Measurements from ENCODE around the gene PTPRD. TPM values are rescaled to one million over a fixed set of nuclear protein-coding genes. Genes with fewer than 3 reads are reported as not detected.

PTPRD gene
- total and polyA plus RNA-seq, 2 donors (not counting 1 experiment from before 2014, with no cell fraction given), result not detected

GRCh38 chr9:8879284-8879683 is 1733.5 kb downstream of the PTPRD start:
- H3K79me2 ChIP-seq (ENCODE audit: control insufficient read depth, insufficient read depth, low read length), result no peaks in the 10 kb centered on the region
- no peak overlapping the region for H3K4me3 Mint-ChIP-seq
- no peak overlapping the region for H3K9ac ChIP-seq (ENCODE audit: low read length)
- no peaks in the 10 kb centered on the region for H3K27me3 ChIP-seq (replicated peaks in 1 of 4; ENCODE audit: control extremely low read depth in 1 of 4, control insufficient read depth in 3 of 4, insufficient read depth in 4 of 4, low read length in 3 of 4)
- POLR2A ChIA-PET, result no interaction called here
- no peaks in the 10 kb centered on the region for H4K20me1 ChIP-seq (ENCODE audit: control insufficient read depth, insufficient read depth, low read length, poor library complexity, severe bottlenecking)
- H3K27ac ChIP-seq (ENCODE audit: low read length in 2 of 2), result no peak overlapping the region
- no peaks in the 10 kb centered on the region for H3K9me3 Mint-ChIP-seq (ENCODE audit: insufficient read depth)
- CTCF ChIA-PET, result no interaction called here
- no peak for ATAC-seq (ENCODE audit: low read depth)
- no peak overlapping the region for H2AFZ ChIP-seq (ENCODE audit: insufficient read depth, low read depth, low read length, poor library complexity, severe bottlenecking)
- WGBS (ENCODE audit: insufficient coverage), result no CpG with 5 or more reads among the region's 2 CpGs
- no peaks in the 10 kb centered on the region for H3K4me1 Mint-ChIP-seq
- DNase-seq, result no peak
- H3K36me3 ChIP-seq (replicated peaks in 1 of 2; ENCODE audit: control extremely low read depth in 1 of 2, control insufficient read depth in 1 of 2, extremely low read depth in 1 of 2, insufficient read depth in 2 of 2, low read length in 1 of 2), result no peaks in the 10 kb centered on the region
- H3K9me3 ChIP-seq (ENCODE audit: control extremely low read depth in 1 of 3, control insufficient read depth in 2 of 3, insufficient read depth in 1 of 3, low read length in 2 of 3), result no peaks in the 10 kb centered on the region
- H3K4me3 ChIP-seq (ENCODE audit: control extremely low read depth in 1 of 5, extremely low read depth in 1 of 5, insufficient read depth in 1 of 5, low read depth in 2 of 5, low read length in 4 of 5), result no peak overlapping the region
- H3K27me3 Mint-ChIP-seq, result no peaks in the 10 kb centered on the region
- H3K4me1 ChIP-seq (ENCODE audit: control insufficient read depth in 2 of 2, insufficient read depth in 2 of 2, low read length in 2 of 2), result no peaks in the 10 kb centered on the region
- intact Hi-C loops (cut with micrococcal nuclease), result no loop called here
- no peak for TF ChIP-seq EZH2 (IDR thresholded peaks at IDR 0.05; ENCODE audit: borderline replicate concordance, insufficient read depth, low read depth, low read length, poor library complexity, severe bottlenecking)
- no peak overlapping the region for H3K4me2 ChIP-seq (replicated peaks; ENCODE audit: low read depth, low read length, poor library complexity, severe bottlenecking)
- no peak overlapping the region for H3K27ac Mint-ChIP-seq

- TF ChIP-seq CTCF (IDR thresholded peaks at IDR 0.05) (no peak), EZH2 (IDR thresholded peaks at IDR 0.05; ENCODE audit: borderline replicate concordance, insufficient read depth, low read depth, low read length, poor library complexity, severe bottlenecking) (no peak)
- ATAC-seq (ENCODE audit: low read depth), result no peak
- Histone ChIP-seq H3K79me2 (ENCODE audit: control insufficient read depth, insufficient read depth, low read length) (no peaks in the 10 kb centered on the region), H3K36me3 (replicated peaks in 1 of 2; ENCODE audit: control extremely low read depth in 1 of 2, control insufficient read depth in 1 of 2, extremely low read depth in 1 of 2, insufficient read depth in 2 of 2, low read length in 1 of 2) (no peaks in the 10 kb centered on the region), H3K9ac (ENCODE audit: low read length) (no peak overlapping the region), H2AFZ (ENCODE audit: insufficient read depth, low read depth, low read length, poor library complexity, severe bottlenecking) (no peak overlapping the region), H3K4me2 (replicated peaks; ENCODE audit: low read depth, low read length, poor library complexity, severe bottlenecking) (no peak overlapping the region), H3K27ac (ENCODE audit: low read length in 2 of 2) (no peak overlapping the region), H3K27me3 (replicated peaks in 1 of 4; ENCODE audit: control extremely low read depth in 1 of 4, control insufficient read depth in 3 of 4, insufficient read depth in 4 of 4, low read length in 3 of 4) (no peaks in the 10 kb centered on the region), H3K9me3 (ENCODE audit: control extremely low read depth in 1 of 3, control insufficient read depth in 2 of 3, insufficient read depth in 1 of 3, low read length in 2 of 3) (no peaks in the 10 kb centered on the region), H4K20me1 (ENCODE audit: control insufficient read depth, insufficient read depth, low read length, poor library complexity, severe bottlenecking) (no peaks in the 10 kb centered on the region), H3K4me3 (ENCODE audit: control extremely low read depth in 1 of 5, extremely low read depth in 1 of 5, insufficient read depth in 1 of 5, low read depth in 2 of 5, low read length in 4 of 5) (no peak overlapping the region), H3K4me1 (ENCODE audit: control insufficient read depth in 2 of 2, insufficient read depth in 2 of 2, low read length in 2 of 2) (no peaks in the 10 kb centered on the region)
- H3K27ac Mint-ChIP-seq, result no peak overlapping the region
- H3K9me3 Mint-ChIP-seq (ENCODE audit: insufficient read depth), result no peaks in the 10 kb centered on the region
- intact Hi-C loops (cut with micrococcal nuclease), result no loop called here
- H3K27me3 Mint-ChIP-seq, result peaks cover 2% of the 10 kb centered on the region
- no peak overlapping the region for H3K4me3 Mint-ChIP-seq
- no CpG with 5 or more reads among the region's 3 CpGs for WGBS (ENCODE audit: insufficient coverage)
- POLR2A ChIA-PET, result no interaction called here
- peaks cover 1% of the 10 kb centered on the region for H3K4me1 Mint-ChIP-seq
- CTCF ChIA-PET, result no interaction called here
- DNase-seq, result no peak
These were observed 1734.9 kb downstream of the PTPRD start for GRCh38 chr9:8877753-8878494.

Data from B cell (primary cell).